Measurements from ENCODE around the gene AHNAK. TPM values are rescaled to one million over a fixed set of nuclear protein-coding genes. Genes with fewer than 3 reads are reported as not detected.
A peak's percentile ranks its signal among the peaks of the same experiment; 100 is the strongest.

Gene AHNAK, protein sequence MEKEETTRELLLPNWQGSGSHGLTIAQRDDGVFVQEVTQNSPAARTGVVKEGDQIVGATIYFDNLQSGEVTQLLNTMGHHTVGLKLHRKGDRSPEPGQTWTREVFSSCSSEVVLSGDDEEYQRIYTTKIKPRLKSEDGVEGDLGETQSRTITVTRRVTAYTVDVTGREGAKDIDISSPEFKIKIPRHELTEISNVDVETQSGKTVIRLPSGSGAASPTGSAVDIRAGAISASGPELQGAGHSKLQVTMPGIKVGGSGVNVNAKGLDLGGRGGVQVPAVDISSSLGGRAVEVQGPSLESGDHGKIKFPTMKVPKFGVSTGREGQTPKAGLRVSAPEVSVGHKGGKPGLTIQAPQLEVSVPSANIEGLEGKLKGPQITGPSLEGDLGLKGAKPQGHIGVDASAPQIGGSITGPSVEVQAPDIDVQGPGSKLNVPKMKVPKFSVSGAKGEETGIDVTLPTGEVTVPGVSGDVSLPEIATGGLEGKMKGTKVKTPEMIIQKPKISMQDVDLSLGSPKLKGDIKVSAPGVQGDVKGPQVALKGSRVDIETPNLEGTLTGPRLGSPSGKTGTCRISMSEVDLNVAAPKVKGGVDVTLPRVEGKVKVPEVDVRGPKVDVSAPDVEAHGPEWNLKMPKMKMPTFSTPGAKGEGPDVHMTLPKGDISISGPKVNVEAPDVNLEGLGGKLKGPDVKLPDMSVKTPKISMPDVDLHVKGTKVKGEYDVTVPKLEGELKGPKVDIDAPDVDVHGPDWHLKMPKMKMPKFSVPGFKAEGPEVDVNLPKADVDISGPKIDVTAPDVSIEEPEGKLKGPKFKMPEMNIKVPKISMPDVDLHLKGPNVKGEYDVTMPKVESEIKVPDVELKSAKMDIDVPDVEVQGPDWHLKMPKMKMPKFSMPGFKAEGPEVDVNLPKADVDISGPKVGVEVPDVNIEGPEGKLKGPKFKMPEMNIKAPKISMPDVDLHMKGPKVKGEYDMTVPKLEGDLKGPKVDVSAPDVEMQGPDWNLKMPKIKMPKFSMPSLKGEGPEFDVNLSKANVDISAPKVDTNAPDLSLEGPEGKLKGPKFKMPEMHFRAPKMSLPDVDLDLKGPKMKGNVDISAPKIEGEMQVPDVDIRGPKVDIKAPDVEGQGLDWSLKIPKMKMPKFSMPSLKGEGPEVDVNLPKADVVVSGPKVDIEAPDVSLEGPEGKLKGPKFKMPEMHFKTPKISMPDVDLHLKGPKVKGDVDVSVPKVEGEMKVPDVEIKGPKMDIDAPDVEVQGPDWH (N-terminal part only)
- 100 to 1,000 TPM; 137 to 148 TPM for total RNA-seq
- 95.8 TPM for polyA plus RNA-seq (ENCODE audit: insufficient read depth, low read depth, low replicate concordance)
- long read RNA-seq, donor 1, full-length matches to known transcripts: 15 of 15 reads
- long read RNA-seq, donor 1, partial matches to known transcripts: 0 of 15 reads
- long read RNA-seq, donor 1, other reads (novel, unspliced or antisense): 0 of 15 reads
- long read RNA-seq, donor 2, full-length matches to known transcripts: 8 of 8 reads
- long read RNA-seq, donor 2, partial matches to known transcripts: 0 of 8 reads
- long read RNA-seq, donor 2, other reads (novel, unspliced or antisense): 0 of 8 reads

DNA sequence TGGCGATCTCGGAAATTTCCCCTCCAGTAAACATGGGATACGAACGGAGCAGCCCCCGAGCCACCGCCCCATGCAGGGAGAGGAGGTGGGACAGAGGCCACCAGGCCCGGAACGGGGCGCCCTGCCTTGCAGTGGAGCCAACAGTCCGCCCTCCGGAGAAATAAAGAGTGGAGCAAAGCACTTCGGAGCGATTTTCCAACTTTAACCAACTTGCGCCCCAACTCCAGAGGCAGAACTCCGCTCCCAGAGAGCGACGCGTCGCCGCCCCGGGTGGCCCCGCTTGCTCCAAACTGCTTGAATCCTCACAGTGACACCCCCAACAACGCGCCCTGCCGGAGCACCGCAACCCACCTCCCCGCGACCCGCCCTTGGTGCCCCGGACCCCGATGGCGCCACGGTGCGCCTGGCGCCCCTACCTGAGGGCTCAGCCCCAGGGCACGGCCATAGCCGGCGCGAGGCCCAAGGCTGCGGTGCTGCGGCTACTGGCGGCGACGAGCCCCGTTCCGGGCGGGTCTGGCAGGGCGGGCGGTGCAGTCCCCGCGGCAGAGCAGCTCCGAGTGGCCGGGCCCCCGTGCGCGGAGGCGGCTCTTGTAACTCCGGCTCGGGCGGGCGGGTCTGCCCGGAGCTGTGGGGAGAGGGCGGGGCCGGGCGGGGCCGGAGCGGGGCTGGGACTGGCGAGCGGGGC lies at the start of gene AHNAK:
TSS of gene AHNAK (minus strand) at position 563 of the 685 bp plus-strand sequence. CDS start 10,708 bp downstream, outside the sequence.
- peak; percentile 33 for TF ChIP-seq POLR2A (IDR thresholded peaks at IDR 0.05)
- TF ChIP-seq, protein P1, sequence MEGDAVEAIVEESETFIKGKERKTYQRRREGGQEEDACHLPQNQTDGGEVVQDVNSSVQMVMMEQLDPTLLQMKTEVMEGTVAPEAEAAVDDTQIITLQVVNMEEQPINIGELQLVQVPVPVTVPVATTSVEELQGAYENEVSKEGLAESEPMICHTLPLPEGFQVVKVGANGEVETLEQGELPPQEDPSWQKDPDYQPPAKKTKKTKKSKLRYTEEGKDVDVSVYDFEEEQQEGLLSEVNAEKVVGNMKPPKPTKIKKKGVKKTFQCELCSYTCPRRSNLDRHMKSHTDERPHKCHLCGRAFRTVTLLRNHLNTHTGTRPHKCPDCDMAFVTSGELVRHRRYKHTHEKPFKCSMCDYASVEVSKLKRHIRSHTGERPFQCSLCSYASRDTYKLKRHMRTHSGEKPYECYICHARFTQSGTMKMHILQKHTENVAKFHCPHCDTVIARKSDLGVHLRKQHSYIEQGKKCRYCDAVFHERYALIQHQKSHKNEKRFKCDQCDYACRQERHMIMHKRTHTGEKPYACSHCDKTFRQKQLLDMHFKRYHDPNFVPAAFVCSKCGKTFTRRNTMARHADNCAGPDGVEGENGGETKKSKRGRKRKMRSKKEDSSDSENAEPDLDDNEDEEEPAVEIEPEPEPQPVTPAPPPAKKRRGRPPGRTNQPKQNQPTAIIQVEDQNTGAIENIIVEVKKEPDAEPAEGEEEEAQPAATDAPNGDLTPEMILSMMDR (IDR thresholded peaks at IDR 0.05): no peak
- Histone ChIP-seq H3K36me3 (ENCODE audit: low read depth, missing control alignments) (no peaks in the 10 kb centered on the region), H3K4me1 (peaks cover 45% of the 10 kb centered on the region), H3K27me3 (no peaks in the 10 kb centered on the region), H3K9me3 (no peaks in the 10 kb centered on the region), H3K27ac (peak within 1 kb of the TSS; percentile 84 to 95), H3K4me3 (peak within 1 kb of the TSS; percentile 86 to 93)
- DNase-seq: peak; percentile 85
- intact Hi-C loops (cut with DNase I; ENCODE audit: low total_unique reads): loop anchor here (10.0 kb wide), 1 partner anchor 152 kb away; no protein-coding TSS in a partner anchor
- 0 to 2% methylated on average over 23 to 62 of the region's 69 CpGs for WGBS, 2 donors

- no peak for DNase-seq
- intact Hi-C loops (cut with DNase I; ENCODE audit: low total_unique reads): no loop called here
- Histone ChIP-seq H3K4me3 (no peak overlapping the region), H3K36me3 (ENCODE audit: low read depth, missing control alignments) (no peaks in the 10 kb centered on the region), H3K27ac (no peak overlapping the region), H3K4me1 (peaks cover 33% of the 10 kb centered on the region), H3K9me3 (no peaks in the 10 kb centered on the region), H3K27me3 (no peaks in the 10 kb centered on the region)
- 80 to 87% methylated on average over 8 of the region's 8 CpGs for WGBS, 2 donors
- TF ChIP-seq, protein P1 (IDR thresholded peaks at IDR 0.05): no peak
- TF ChIP-seq POLR2A (IDR thresholded peaks at IDR 0.05): no peak
These were observed 48.5 kb upstream of the AHNAK start for GRCh38 chr11:62595124-62595523.

- Histone ChIP-seq H3K27ac (no peak overlapping the region), H3K36me3 (ENCODE audit: low read depth, missing control alignments) (no peaks in the 10 kb centered on the region), H3K4me1 (peaks cover 22% of the 10 kb centered on the region), H3K4me3 (no peak overlapping the region), H3K9me3 (no peaks in the 10 kb centered on the region), H3K27me3 (no peaks in the 10 kb centered on the region)
- WGBS, 2 donors: 60 to 66% methylated on average over 11 to 13 of the region's 13 CpGs
- intact Hi-C loops (cut with DNase I; ENCODE audit: low total_unique reads): no loop called here
- TF ChIP-seq, protein P1 (IDR thresholded peaks at IDR 0.05): peak in 2 of 3 experiments; percentile 24 to 32
- no peak for TF ChIP-seq POLR2A (IDR thresholded peaks at IDR 0.05)
- DNase-seq: peak; percentile 83
These were observed 46.9 kb upstream of the AHNAK start for GRCh38 chr11:62593434-62594044.
